ENCODE data around the gene LCMT1. TPM values are rescaled to one million over a fixed set of nuclear protein-coding genes. Genes with fewer than 3 reads are reported as not detected.

LCMT1 gene
- total RNA-seq, 3 donors from 2014 or later = 41.7 to 55.7 (median 55.7) TPM

DNA sequence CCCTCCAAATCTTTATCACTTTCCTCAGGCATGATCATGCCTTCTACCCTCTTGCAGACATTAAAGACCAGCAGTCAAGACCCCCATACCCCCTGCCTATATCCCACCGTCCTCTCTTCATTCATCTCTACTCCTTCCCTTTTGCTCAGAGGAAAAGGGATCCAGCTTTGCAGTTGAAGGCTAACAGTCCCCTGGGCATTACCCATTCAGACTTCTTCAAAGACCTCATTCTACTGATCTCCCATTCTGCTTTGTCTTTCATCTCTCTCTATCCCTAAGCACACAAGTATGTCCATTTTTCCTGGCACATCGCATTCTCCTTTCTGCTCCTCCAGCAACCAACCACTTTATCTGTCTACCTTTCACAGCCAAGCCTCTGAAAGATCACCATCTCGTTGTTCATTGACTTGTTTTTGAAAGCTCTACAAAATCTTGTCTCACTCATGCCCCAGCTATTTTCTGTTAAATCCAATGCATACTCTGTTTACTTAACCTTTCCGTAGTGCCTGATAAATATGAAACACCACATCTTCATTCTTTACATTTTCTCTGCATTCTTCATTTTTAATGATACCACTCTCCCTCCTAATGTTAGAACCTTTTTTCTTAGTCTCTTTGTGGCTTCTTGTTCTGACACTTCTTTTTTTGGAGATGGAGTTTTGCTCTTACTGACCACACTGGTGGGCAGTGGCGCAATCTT lies 14.1 kb upstream of the LCMT1 start:
- DNase-seq (no peak), ATAC-seq (no peak)
- no peaks in the 10 kb centered on the region for H3K4me1 ChIP-seq (ENCODE audit: low read depth)
- intact Hi-C loops (cut with DNase I, micrococcal nuclease) = no loop called here
- TF ChIP-seq, protein P1, sequence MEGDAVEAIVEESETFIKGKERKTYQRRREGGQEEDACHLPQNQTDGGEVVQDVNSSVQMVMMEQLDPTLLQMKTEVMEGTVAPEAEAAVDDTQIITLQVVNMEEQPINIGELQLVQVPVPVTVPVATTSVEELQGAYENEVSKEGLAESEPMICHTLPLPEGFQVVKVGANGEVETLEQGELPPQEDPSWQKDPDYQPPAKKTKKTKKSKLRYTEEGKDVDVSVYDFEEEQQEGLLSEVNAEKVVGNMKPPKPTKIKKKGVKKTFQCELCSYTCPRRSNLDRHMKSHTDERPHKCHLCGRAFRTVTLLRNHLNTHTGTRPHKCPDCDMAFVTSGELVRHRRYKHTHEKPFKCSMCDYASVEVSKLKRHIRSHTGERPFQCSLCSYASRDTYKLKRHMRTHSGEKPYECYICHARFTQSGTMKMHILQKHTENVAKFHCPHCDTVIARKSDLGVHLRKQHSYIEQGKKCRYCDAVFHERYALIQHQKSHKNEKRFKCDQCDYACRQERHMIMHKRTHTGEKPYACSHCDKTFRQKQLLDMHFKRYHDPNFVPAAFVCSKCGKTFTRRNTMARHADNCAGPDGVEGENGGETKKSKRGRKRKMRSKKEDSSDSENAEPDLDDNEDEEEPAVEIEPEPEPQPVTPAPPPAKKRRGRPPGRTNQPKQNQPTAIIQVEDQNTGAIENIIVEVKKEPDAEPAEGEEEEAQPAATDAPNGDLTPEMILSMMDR (IDR thresholded peaks at IDR 0.05) = no peak
- no peak overlapping the region for H3K4me3 ChIP-seq
- H3K36me3 ChIP-seq (ENCODE audit: low read depth) = no peaks in the 10 kb centered on the region
- H3K9me3 ChIP-seq = no peaks in the 10 kb centered on the region

DNA sequence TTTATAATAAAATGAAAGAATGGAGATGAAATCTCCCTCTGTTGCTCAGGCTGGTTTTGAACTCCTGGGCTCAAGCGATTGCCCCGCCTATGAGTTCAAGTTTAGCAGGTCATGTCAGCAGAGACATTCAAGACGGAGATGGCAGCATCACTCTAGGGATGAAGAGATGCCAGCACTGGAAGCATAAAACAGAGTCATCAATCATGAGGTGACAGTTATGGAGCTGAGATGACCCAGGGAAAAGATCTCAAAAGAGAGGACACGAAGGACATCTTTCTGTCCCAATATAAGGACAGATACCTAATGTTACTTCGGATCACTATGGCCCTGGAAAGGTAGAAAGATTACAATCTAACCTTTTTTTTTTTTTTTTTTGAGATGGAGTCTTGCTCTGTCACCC lies 11.0 kb upstream of the LCMT1 start:
- Histone ChIP-seq H3K9me3 (no peaks in the 10 kb centered on the region), H3K4me1 (ENCODE audit: low read depth) (no peaks in the 10 kb centered on the region), H3K36me3 (ENCODE audit: low read depth) (no peaks in the 10 kb centered on the region), H3K4me3 (no peak overlapping the region)
- intact Hi-C loops (cut with DNase I, micrococcal nuclease) = no loop called here
- DNase-seq (no peak), ATAC-seq (no peak)
- TF ChIP-seq, protein P1 (IDR thresholded peaks at IDR 0.05) = no peak

DNA sequence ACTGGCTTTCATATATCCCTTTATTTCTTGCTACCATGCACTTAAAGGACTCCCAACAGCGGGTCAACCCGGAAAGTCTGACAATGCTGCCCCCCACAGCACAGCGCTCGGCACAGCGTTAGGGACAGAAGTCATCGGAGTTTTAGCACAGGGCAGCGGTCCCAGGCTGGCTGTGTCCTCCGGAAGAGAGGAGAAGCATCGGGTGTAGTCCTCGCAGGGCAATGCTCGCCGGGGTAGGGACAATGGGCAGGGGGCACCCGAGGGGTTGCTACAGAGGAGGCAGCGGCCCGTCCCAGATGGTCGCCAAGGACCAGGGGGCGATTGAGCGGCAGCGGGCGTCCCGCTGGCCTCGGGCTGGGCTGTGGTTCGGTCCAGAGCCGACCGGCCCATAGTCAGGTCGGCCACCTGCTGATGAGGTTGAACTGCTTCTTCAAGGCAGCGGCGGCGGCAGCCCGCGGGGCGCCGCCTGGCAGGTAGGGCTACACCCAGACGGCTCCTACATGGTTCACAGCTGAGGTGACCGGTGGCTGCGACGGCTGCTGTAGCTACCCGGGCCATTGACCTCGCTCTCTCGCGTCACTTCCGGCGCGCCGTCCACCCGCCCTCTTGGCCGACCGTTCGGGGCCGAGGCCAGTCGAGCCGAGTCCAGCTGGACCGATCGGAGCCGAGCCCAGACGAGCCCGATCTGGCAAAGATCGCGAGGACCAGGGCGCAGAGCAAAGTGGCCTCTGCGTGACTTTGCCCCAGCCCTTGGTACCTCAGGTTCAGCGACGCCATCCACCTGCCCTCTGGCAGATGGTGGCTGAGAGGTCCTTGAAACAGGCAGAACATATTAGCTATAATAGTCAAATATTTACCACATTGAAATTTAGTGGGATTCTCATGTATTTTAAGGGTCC lies 4.7 kb upstream of the LCMT1 start:
- intact Hi-C loops (cut with DNase I, micrococcal nuclease) = no loop called here
- Histone ChIP-seq H3K4me3 (peak overlapping the region; percentile 54), H3K9me3 (no peaks in the 10 kb centered on the region), H3K4me1 (ENCODE audit: low read depth) (peaks cover 24% of the 10 kb centered on the region), H3K36me3 (ENCODE audit: low read depth) (peaks cover 4% of the 10 kb centered on the region)
- TF ChIP-seq, protein P1 (IDR thresholded peaks at IDR 0.05) = no peak
- DNase-seq (peak; percentile 97), ATAC-seq (peak; percentile 81)

DNA sequence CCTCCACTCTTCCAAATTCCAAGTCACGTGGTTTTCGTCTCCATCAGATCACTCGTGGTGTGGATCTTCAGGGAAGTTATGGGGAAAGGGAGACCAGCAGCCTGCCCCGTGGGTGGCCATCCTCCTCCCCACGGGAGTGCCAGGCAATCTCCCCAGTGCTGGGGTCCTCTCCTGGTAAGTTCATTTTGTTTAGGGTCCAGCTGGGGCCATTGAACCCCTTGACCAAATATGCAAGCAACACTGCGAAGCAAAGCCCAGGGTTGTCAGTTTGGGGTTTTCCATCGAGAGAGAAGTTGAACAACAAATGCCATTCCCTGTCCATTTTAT lies 4.1 kb upstream of the LCMT1 start:
- TF ChIP-seq, protein P1 (IDR thresholded peaks at IDR 0.05) = no peak
- intact Hi-C loops (cut with DNase I, micrococcal nuclease) = no loop called here
- H3K9me3 ChIP-seq = no peaks in the 10 kb centered on the region
- peaks cover 29% of the 10 kb centered on the region for H3K4me1 ChIP-seq (ENCODE audit: low read depth)
- H3K36me3 ChIP-seq (ENCODE audit: low read depth) = peaks cover 4% of the 10 kb centered on the region
- no peak for DNase-seq
- H3K4me3 ChIP-seq = no peak overlapping the region
- no peak for ATAC-seq

DNA sequence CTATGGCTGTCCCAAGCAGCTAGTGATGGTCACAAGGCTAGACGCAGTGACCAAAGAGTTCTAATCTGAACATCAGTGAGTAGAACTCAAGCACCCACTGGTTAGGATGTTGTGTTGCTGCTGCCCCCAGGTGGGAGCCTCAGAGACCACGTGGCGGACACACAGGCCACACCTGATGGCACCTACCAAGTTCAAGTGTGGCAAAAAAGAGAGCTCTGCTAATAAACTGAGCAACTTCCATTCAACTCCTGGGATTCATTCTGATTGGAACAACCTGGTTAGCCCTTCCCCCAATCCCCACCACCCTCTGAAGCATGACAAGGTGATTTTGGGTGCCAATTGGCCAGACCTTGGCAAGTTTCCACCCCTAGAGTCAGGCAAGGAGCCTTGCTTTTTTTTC lies 3.5 kb upstream of the LCMT1 start:
- DNase-seq (no peak), ATAC-seq (no peak)
- TF ChIP-seq, protein P1 (IDR thresholded peaks at IDR 0.05) = no peak
- Histone ChIP-seq H3K4me1 (ENCODE audit: low read depth) (peaks cover 33% of the 10 kb centered on the region), H3K9me3 (no peaks in the 10 kb centered on the region), H3K4me3 (no peak overlapping the region), H3K36me3 (ENCODE audit: low read depth) (peaks cover 4% of the 10 kb centered on the region)
- intact Hi-C loops (cut with DNase I, micrococcal nuclease) = no loop called here
